ENCODE data around the gene CLEC4G. TPM values are rescaled to one million over a fixed set of nuclear protein-coding genes. Genes with fewer than 3 reads are reported as not detected.

The CLEC4G gene
- total RNA-seq, 2 experiments from 2014 or later = not detected

DNA sequence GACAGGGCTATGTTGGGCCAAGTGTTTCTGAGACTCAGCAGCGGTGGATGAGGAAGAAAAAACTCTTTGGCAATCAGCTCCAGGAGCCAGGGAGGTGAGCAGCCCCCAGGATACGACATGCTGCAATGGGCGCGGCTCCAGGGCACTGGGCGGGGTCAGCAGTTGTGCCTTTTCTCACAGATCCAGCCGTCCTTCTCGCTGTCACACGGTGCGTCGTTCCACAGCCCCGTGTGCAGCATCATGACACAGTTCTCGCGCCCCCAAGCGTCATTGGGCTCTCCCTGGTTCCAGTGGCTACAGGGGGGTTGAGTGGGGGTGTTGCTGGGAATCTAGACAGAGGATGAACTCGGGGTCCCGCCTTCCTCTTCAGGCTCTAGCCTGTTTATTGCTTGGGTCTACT, 2.7 kb downstream of the CLEC4G start:
- Mint-ChIP-seq H3K4me3 (no peak overlapping the region), H3K27ac (no peak overlapping the region), H3K27me3 (peaks cover 34% of the 10 kb centered on the region), H3K36me3 (peaks cover 2% of the 10 kb centered on the region), H3K9me3 (peaks cover 3% of the 10 kb centered on the region), H3K4me1 (no peaks in the 10 kb centered on the region)
- no peak for ATAC-seq (ENCODE audit: low read depth)
- no peak for DNase-seq
- POLR2A ChIA-PET = no interaction called here

GRCh38 chr19:7725791-7726190, 6.1 kb downstream of the CLEC4G start:
- DNase-seq (no peak), ATAC-seq (ENCODE audit: low read depth) (no peak)
- Mint-ChIP-seq H3K9me3 (peaks cover 3% of the 10 kb centered on the region), H3K4me1 (no peaks in the 10 kb centered on the region), H3K27ac (no peak overlapping the region), H3K36me3 (peaks cover 2% of the 10 kb centered on the region), H3K27me3 (peaks cover 28% of the 10 kb centered on the region), H3K4me3 (no peak overlapping the region)
- POLR2A ChIA-PET = interaction anchor here (0.8 kb wide), 1 partner anchor 359 kb away, joined by 5 read pairs; no protein-coding TSS in a partner anchor

- Mint-ChIP-seq H3K27ac (no peak overlapping the region), H3K27me3 (peaks cover 2% of the 10 kb centered on the region), H3K36me3 (peaks cover 1% of the 10 kb centered on the region), H3K4me1 (peaks cover 4% of the 10 kb centered on the region), H3K4me3 (no peak overlapping the region), H3K9me3 (peaks cover under 1% of the 10 kb centered on the region)
- no peak for ATAC-seq (ENCODE audit: low read depth)
- no peak for DNase-seq
- POLR2A ChIA-PET = no interaction called here
Observed at GRCh38 chr19:7722231-7722651, 9.7 kb downstream of the CLEC4G start.

DNA sequence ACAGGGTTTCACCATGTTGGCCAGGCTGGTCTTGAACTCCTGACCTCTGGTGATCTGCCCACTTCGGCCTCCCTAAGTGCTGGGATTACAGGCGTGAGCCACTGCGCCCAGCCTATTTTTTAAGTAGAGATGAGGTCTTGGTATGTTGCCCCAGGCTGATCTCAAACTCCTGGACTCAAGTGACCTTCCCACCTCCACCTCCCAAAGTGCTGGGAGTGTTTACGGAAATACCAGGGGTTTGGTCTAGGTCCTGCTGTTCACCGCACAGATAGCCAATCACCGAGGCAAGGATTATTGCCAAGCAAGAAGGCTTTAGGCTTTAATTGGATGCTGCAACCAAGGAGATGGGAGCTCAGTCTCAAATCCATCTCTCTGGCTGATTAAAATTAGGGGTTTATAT, 11.6 kb downstream of the CLEC4G start:
- H3K4me1 Mint-ChIP-seq = peaks cover 4% of the 10 kb centered on the region
- H3K27ac Mint-ChIP-seq = no peak overlapping the region
- POLR2A ChIA-PET = no interaction called here
- DNase-seq (no peak), ATAC-seq (ENCODE audit: low read depth) (no peak)
- H3K9me3 Mint-ChIP-seq = peaks cover 5% of the 10 kb centered on the region
- H3K4me3 Mint-ChIP-seq = no peak overlapping the region
- H3K27me3 Mint-ChIP-seq = no peaks in the 10 kb centered on the region
- H3K36me3 Mint-ChIP-seq = peaks cover 1% of the 10 kb centered on the region

DNA sequence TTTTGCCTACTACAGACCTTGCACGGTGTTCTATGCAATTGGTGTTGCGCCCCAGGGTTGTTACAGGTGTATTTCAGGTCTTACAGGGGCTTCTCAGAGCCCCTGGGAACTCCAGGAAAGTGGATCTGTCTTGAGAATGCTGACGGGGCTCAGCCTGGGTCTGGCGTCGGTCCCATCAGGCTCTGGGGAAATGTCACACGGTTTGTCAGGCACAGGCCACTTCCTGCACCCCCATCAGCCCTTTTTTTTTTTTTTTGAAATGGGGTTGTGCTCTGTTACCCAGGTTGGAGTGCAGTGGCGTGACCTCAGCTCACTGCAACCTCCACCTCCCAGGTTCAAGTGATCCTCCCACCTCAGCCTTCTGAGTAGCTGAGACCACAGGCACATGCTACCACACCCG, 13.2 kb downstream of the CLEC4G start:
- Mint-ChIP-seq H3K27ac (peak overlapping the region; percentile 64), H3K9me3 (peaks cover 5% of the 10 kb centered on the region), H3K4me3 (no peak overlapping the region), H3K27me3 (no peaks in the 10 kb centered on the region), H3K36me3 (peaks cover 1% of the 10 kb centered on the region), H3K4me1 (peaks cover 5% of the 10 kb centered on the region)
- POLR2A ChIA-PET = interaction anchor here (1.0 kb wide), 1 partner anchor 13 kb away, joined by 5 read pairs; no protein-coding TSS in a partner anchor
- DNase-seq = no peak
- ATAC-seq (ENCODE audit: low read depth) = peak; percentile 70

DNA sequence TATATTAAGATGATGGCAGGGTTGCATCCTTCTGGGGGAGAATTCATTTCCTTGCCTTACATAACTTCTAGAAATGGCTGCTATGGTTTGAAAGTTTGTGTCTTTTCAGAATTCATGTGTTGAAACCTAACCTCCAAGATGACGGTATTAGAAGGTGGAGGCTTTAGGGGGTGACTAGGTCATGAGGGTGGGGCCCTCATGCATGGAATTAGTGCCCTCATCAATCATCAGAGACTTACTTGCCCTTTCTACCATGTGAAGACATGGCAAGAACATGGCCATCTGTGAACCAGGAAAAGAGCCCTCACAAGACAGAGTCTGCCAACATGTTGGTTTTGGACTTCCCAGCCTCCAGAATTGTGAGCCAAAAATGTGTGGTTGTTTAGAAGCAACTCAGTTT, 15.1 kb downstream of the CLEC4G start:
- Mint-ChIP-seq H3K9me3 (peaks cover 5% of the 10 kb centered on the region), H3K27ac (no peak overlapping the region), H3K36me3 (peaks cover 1% of the 10 kb centered on the region), H3K4me3 (no peak overlapping the region), H3K27me3 (peaks cover 2% of the 10 kb centered on the region), H3K4me1 (peaks cover 5% of the 10 kb centered on the region)
- POLR2A ChIA-PET = no interaction called here
- DNase-seq (no peak), ATAC-seq (ENCODE audit: low read depth) (no peak)

DNA sequence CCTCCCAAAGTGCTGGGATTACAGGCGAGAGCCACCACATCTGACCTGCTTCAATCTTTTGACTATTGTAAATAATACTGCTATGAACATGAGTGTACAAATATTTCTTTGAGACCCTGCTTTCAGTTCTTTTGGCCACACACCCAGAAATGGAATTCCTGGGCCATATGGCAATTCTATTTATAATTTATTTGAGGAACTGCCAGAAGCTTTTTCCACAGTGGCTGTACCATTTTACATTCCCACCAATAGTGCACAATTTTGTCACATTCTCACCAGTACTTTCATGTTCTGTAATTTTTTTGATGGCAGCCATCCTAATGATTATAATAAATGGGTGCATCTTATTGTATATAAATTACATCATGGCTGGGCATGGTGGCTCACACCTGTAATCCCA, 16.2 kb downstream of the CLEC4G start:
- POLR2A ChIA-PET = interaction anchor here (0.7 kb wide), 1 partner anchor 88 kb away, joined by 4 read pairs; no protein-coding TSS in a partner anchor
- Mint-ChIP-seq H3K4me3 (no peak overlapping the region), H3K36me3 (peaks cover 1% of the 10 kb centered on the region), H3K4me1 (peaks cover 5% of the 10 kb centered on the region), H3K9me3 (peaks cover 5% of the 10 kb centered on the region), H3K27me3 (peaks cover 2% of the 10 kb centered on the region), H3K27ac (no peak overlapping the region)
- DNase-seq = no peak
- no peak for ATAC-seq (ENCODE audit: low read depth)

DNA sequence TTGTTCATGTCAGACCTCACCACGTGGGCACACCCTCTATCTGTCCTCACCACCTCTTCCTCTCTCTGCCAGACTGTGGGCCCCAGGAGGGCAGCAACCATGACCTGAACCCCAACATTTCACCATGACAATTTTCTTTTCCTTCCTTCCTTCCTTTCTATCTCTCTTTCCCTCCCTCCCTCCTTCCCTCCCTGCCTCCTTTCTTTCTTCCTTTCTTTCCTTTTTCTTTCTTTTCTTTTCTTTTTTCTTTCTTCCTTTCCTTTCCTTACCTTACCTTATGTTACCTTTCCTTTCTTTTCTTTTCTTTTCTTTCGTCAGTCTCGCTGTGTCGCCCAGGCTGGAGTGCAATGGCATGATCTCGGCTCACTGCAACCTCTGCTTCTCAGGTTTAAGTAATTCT, 21.3 kb downstream of the CLEC4G start:
- Mint-ChIP-seq H3K27me3 (peaks cover 5% of the 10 kb centered on the region), H3K27ac (no peak overlapping the region), H3K36me3 (no peaks in the 10 kb centered on the region), H3K4me1 (peaks cover 16% of the 10 kb centered on the region), H3K4me3 (no peak overlapping the region), H3K9me3 (no peaks in the 10 kb centered on the region)
- POLR2A ChIA-PET = no interaction called here
- ATAC-seq (ENCODE audit: low read depth) (no peak), DNase-seq (no peak)

GRCh38 chr19:7709932-7710460, 21.9 kb downstream of the CLEC4G start:
- POLR2A ChIA-PET = no interaction called here
- Mint-ChIP-seq H3K4me1 (peaks cover 22% of the 10 kb centered on the region), H3K4me3 (no peak overlapping the region)

DNA sequence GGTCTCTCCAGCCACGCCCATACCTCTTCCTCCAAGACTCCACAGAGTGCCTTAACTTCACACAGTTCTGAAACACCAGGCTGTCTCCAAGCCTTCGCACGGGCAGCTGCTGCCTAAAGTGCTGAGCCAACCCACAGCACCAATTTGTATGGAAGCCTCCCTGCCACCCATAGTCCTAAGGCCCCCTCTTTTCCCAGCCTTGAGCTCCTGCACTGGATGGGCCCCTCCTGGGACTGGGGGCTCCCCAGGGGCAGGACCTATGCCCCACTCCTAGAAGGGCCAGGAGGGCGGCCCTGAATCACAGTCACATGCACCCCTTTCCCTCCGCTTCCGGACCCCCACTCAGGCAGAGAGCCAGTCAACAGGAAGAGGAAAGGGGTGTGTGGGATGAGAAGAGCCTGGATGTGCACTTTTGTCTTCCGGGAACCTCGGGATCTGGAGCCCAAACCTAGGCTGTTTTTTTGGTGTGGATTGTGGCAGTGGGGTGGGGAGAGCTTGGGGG, 24.9 kb downstream of the CLEC4G start:
- DNase-seq = no peak
- ATAC-seq (ENCODE audit: low read depth) = no peak
- POLR2A ChIA-PET = interaction anchor here (0.7 kb wide), 1 partner anchor 21 kb away, joined by 3 read pairs; no protein-coding TSS in a partner anchor
- Mint-ChIP-seq H3K27me3 (peaks cover 12% of the 10 kb centered on the region), H3K9me3 (no peaks in the 10 kb centered on the region), H3K36me3 (no peaks in the 10 kb centered on the region), H3K27ac (no peak overlapping the region), H3K4me1 (peaks cover 25% of the 10 kb centered on the region), H3K4me3 (peak overlapping the region; percentile 70)

More at GRCh38 chr19:7709932-7710460, 21.9 kb downstream of the CLEC4G start:
- ATAC-seq (ENCODE audit: low read depth) (no peak), DNase-seq (no peak)
- Mint-ChIP-seq H3K27ac (no peak overlapping the region), H3K9me3 (no peaks in the 10 kb centered on the region), H3K36me3 (no peaks in the 10 kb centered on the region), H3K27me3 (peaks cover 5% of the 10 kb centered on the region)

GRCh38 chr19:7706188-7706954, 25.5 kb downstream of the CLEC4G start:
- H3K36me3 Mint-ChIP-seq = no peaks in the 10 kb centered on the region
- H3K27me3 Mint-ChIP-seq = peaks cover 11% of the 10 kb centered on the region
- ATAC-seq (ENCODE audit: low read depth) (no peak), DNase-seq (no peak)
- H3K27ac Mint-ChIP-seq = peak overlapping the region; percentile 84
- POLR2A ChIA-PET = interaction anchor here (0.6 to 1.0 kb wide), 3 partner anchors 21 to 634 kb away, joined by 3 to 5 read pairs (median 4); partner anchors contain the start of gene TRAPPC5
- peak overlapping the region; percentile 82 for H3K4me3 Mint-ChIP-seq
- H3K9me3 Mint-ChIP-seq = no peaks in the 10 kb centered on the region
- H3K4me1 Mint-ChIP-seq = peaks cover 25% of the 10 kb centered on the region

DNA sequence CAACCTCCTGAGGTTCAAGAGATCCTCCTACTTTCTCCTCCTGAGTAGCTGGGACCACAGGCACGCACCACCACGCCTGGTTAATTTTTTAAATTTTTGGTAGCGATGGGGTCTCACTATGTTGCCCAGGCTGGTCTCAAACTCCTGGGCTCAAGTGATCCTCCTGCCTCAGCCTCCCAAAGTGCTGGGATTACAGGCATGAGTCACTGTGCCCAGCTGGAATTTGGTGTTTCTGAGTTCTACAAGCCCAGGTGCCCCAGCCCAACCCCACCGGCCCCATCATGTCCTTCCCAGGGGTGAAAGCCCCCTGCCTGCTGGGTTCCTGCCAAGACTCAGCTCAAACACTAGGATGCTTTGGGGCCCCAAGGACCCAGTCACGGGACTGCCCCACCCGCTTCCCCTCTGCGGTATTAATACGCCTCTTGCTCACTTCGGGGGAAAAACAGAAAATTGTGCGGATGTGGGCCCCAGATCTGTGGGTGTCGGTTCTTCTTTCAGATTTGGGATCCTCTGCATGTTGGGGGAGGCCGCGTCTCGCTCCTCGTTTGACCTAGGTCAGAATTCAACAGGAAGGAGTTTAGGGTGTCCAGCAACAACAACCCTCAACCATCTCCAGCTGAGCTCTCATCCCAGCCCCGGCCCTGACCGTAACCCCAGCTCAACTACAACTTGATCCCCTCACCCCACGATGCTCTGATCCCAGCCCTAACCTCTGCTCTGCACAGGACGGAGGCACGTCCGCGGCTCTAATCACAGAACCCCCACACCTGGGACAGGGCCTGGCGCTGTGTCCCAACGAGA, 26.3 kb downstream of the CLEC4G start:
- ATAC-seq (ENCODE audit: low read depth) (peak; percentile 88), DNase-seq (peak; percentile 71)
- H3K9me3 Mint-ChIP-seq = no peaks in the 10 kb centered on the region
- peak overlapping the region; percentile 84 for H3K27ac Mint-ChIP-seq
- peak overlapping the region; percentile 82 for H3K4me3 Mint-ChIP-seq
- no peaks in the 10 kb centered on the region for H3K36me3 Mint-ChIP-seq
- POLR2A ChIA-PET = interaction anchor here (0.5 to 1.0 kb wide), 4 partner anchors 14 to 633 kb away, joined by 4 to 5 read pairs (median 4); partner anchors contain the start of gene TRAPPC5
- H3K27me3 Mint-ChIP-seq = peaks cover 11% of the 10 kb centered on the region
- peaks cover 25% of the 10 kb centered on the region for H3K4me1 Mint-ChIP-seq
